ENCODE results near the gene MYMK. TPM values are rescaled to one million over a fixed set of nuclear protein-coding genes. Genes with fewer than 3 reads are reported as not detected.

The MYMK gene
- total RNA-seq, 1 donor from 2014 or later, result not detected

GRCh38 chr9:133523106-133523505, 1.7 kb downstream of the MYMK start:
- Histone ChIP-seq H3K9me3 (no peaks in the 10 kb centered on the region), H3K4me3 (no peak overlapping the region), H3K27ac (no peak overlapping the region), H3K36me3 (no peaks in the 10 kb centered on the region), H3K27me3 (ENCODE audit: low read depth) (no peaks in the 10 kb centered on the region), H3K4me1 (peaks cover 21% of the 10 kb centered on the region)
- TF ChIP-seq CTCF (IDR thresholded peaks at IDR 0.05), result no peak
- DNase-seq, result no peak
- intact Hi-C loops (cut with DNase I), result no loop called here
- no peak for ATAC-seq

- DNase-seq, result no peak
Measured at GRCh38 chr9:133522073-133522910, 2.5 kb downstream of the MYMK start.

GRCh38 chr9:133521122-133522072, 3.4 kb downstream of the MYMK start:
- no peak overlapping the region for H3K27ac ChIP-seq

More at GRCh38 chr9:133522073-133522910, 2.5 kb downstream of the MYMK start:
- Histone ChIP-seq H3K4me3 (no peak overlapping the region), H3K4me1 (peaks cover 13% of the 10 kb centered on the region), H3K27ac (no peak overlapping the region), H3K9me3 (no peaks in the 10 kb centered on the region), H3K27me3 (ENCODE audit: low read depth) (no peaks in the 10 kb centered on the region), H3K36me3 (no peaks in the 10 kb centered on the region)
- ATAC-seq, result no peak
- TF ChIP-seq CTCF (IDR thresholded peaks at IDR 0.05), result no peak
- intact Hi-C loops (cut with DNase I), result no loop called here

GRCh38 chr9:133520121-133520835, 4.5 kb downstream of the MYMK start:
- no peaks in the 10 kb centered on the region for H3K4me1 ChIP-seq
- peaks cover 4% of the 10 kb centered on the region for H3K27me3 ChIP-seq (ENCODE audit: low read depth)
- no peak for TF ChIP-seq CTCF (IDR thresholded peaks at IDR 0.05)
- H3K36me3 ChIP-seq, result no peaks in the 10 kb centered on the region
- H3K27ac ChIP-seq, result no peak overlapping the region
- H3K4me3 ChIP-seq, result no peak overlapping the region
- DNase-seq (no peak), ATAC-seq (no peak)
- intact Hi-C loops (cut with DNase I), result no loop called here
- no peaks in the 10 kb centered on the region for H3K9me3 ChIP-seq

More at GRCh38 chr9:133521122-133522072, 3.4 kb downstream of the MYMK start:
- no peak for TF ChIP-seq CTCF (IDR thresholded peaks at IDR 0.05)
- ATAC-seq (no peak), DNase-seq (no peak)
- peaks cover 4% of the 10 kb centered on the region for H3K4me1 ChIP-seq
- H3K9me3 ChIP-seq, result no peaks in the 10 kb centered on the region
- H3K4me3 ChIP-seq, result no peak overlapping the region
- H3K27me3 ChIP-seq (ENCODE audit: low read depth), result no peaks in the 10 kb centered on the region
- no peaks in the 10 kb centered on the region for H3K36me3 ChIP-seq
- intact Hi-C loops (cut with DNase I), result no loop called here

GRCh38 chr9:133519693-133520092, 5.1 kb downstream of the MYMK start:
- no peaks in the 10 kb centered on the region for H3K9me3 ChIP-seq
- no peak for TF ChIP-seq CTCF (IDR thresholded peaks at IDR 0.05)
- peaks cover 1% of the 10 kb centered on the region for H3K4me1 ChIP-seq
- H3K4me3 ChIP-seq, result no peak overlapping the region
- intact Hi-C loops (cut with DNase I), result no loop called here
- H3K27me3 ChIP-seq (ENCODE audit: low read depth), result peaks cover 4% of the 10 kb centered on the region
- DNase-seq (no peak), ATAC-seq (no peak)
- H3K36me3 ChIP-seq, result no peaks in the 10 kb centered on the region
- H3K27ac ChIP-seq, result no peak overlapping the region

Data from lower lobe of right lung (tissue), 2 donors.